Prostate gland (tissue), 2 donors: ENCODE measurements around the gene MYH7B. TPM values are rescaled to one million over a fixed set of nuclear protein-coding genes. Genes with fewer than 3 reads are reported as not detected.

ENCODE experiments used
- DNase-seq: peaks from one replicate; pipeline ENCODE4 v3.0.0-alpha.2; 2019; ENCODE audit warnings: low spot score
- H3K27ac ChIP-seq, 2 donors: fragments of 200-600 bp; sonication (generic); 2 replicates each; pipeline ENCODE4 v1.5.1; 2017 to 2019
- H3K27me3 ChIP-seq: fragments of 200-600 bp; sonication (generic); replicated peaks from 2 replicates; pipeline ENCODE4 v1.5.1; 2019; ENCODE audit not compliant: insufficient read depth
- H3K36me3 ChIP-seq, 2 donors: fragments of 200-600 bp; sonication (generic); 1 replicate in 1 of 2; 2 replicates in 1 of 2; pipeline versions ENCODE4 v1.5.1 to v1.8.1; 2017 to 2019
- H3K4me1 ChIP-seq: fragments of 200-600 bp; sonication (generic); replicated peaks from 2 replicates; pipeline ENCODE4 v1.5.1; 2019
- H3K4me3 ChIP-seq, 2 donors: fragments of 200-600 bp; sonication (generic); 2 replicates each; pipeline ENCODE4 v1.5.1; 2017 to 2019
- H3K9me3 ChIP-seq: fragments of 200-600 bp; sonication (generic); 2 replicates; pipeline ENCODE4 v1.5.1; 2017
- POLR2A ChIP-seq: fragments of 450-650 bp; IDR thresholded peaks from one replicate; pipeline ENCODE4 v1.6.1; 2016; ENCODE audit warnings: antibody characterized with exemption, mild to moderate bottlenecking
- POLR2AphosphoS5 ChIP-seq: sonication (generic); formaldehyde crosslinking; IDR thresholded peaks from one replicate; pipeline ENCODE4 v1.6.1; 2017; ENCODE audit warnings: antibody characterized with exemption
- WGBS: methylation state at CpG from one replicate; pipeline ENCODE4 v1.1.5; 2018; 5-methylcytosine and 5-hydroxymethylcytosine counted together
- intact Hi-C: fragments of 100-400 bp; cut with DNase I; formaldehyde crosslinking; loops from one replicate; pipeline ENCODE4 v1.14.2; 2022
- total RNA-seq, 2 donors: library from RNA; depleted of rRNA; stranded (reverse); fragments of >200 nt; gene quantifications; one replicate each; pipeline ENCODE4 v1.1.0, GENCODE V29; 2016
- TF ChIP-seq, protein P1 (sequence below), 4 experiments: fragments of 200-600 bp in 2 of 4; fragments of 450-650 bp in 2 of 4; sonication (generic) in 2 of 4; IDR thresholded peaks; 1 replicate in 3 of 4; 2 replicates in 1 of 4; pipeline ENCODE4 v1.5.1; 2016 to 2019; ENCODE audit warnings: antibody characterized with exemption in 4 of 4, mild to moderate bottlenecking in 2 of 4, moderate library complexity in 2 of 4

MYH7B gene
- total RNA-seq, 2 donors from 2014 or later: 0.27 to 11.5 TPM

DNA sequence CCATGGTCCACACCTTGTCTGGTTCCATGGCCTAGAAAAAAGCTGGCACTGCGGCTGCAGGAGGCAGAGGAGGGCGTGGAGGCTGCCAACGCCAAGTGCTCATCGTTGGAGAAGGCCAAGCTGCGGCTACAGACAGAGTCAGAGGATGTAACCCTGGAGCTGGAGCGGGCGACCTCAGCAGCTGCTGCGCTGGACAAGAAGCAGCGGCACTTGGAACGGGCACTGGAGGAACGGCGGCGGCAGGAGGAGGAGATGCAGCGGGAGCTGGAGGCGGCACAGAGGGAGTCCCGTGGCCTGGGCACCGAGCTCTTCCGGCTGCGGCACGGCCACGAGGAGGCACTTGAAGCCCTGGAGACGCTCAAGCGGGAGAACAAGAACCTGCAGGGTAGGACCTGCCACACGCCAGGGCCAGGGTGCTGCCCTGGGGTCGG, 43.4 kb downstream of the MYH7B start:
- no peak overlapping the region for H3K27ac ChIP-seq
- intact Hi-C loops: no loop called here
- H3K27me3 ChIP-seq: no peaks in the 10 kb centered on the region
- TF ChIP-seq, protein P1, sequence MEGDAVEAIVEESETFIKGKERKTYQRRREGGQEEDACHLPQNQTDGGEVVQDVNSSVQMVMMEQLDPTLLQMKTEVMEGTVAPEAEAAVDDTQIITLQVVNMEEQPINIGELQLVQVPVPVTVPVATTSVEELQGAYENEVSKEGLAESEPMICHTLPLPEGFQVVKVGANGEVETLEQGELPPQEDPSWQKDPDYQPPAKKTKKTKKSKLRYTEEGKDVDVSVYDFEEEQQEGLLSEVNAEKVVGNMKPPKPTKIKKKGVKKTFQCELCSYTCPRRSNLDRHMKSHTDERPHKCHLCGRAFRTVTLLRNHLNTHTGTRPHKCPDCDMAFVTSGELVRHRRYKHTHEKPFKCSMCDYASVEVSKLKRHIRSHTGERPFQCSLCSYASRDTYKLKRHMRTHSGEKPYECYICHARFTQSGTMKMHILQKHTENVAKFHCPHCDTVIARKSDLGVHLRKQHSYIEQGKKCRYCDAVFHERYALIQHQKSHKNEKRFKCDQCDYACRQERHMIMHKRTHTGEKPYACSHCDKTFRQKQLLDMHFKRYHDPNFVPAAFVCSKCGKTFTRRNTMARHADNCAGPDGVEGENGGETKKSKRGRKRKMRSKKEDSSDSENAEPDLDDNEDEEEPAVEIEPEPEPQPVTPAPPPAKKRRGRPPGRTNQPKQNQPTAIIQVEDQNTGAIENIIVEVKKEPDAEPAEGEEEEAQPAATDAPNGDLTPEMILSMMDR (IDR thresholded peaks at IDR 0.05): no peak
- no peak for TF ChIP-seq POLR2AphosphoS5
- TF ChIP-seq POLR2A: no peak
- H3K9me3 ChIP-seq: no peaks in the 10 kb centered on the region
- peaks cover 7% of the 10 kb centered on the region for H3K4me1 ChIP-seq
- DNase-seq: no peak
- H3K36me3 ChIP-seq: peaks cover 2 to 49% of the 10 kb centered on the region in 2 donors
- WGBS: 87% methylated on average over 25 of the region's 25 CpGs
- H3K4me3 ChIP-seq: no peak overlapping the region

DNA sequence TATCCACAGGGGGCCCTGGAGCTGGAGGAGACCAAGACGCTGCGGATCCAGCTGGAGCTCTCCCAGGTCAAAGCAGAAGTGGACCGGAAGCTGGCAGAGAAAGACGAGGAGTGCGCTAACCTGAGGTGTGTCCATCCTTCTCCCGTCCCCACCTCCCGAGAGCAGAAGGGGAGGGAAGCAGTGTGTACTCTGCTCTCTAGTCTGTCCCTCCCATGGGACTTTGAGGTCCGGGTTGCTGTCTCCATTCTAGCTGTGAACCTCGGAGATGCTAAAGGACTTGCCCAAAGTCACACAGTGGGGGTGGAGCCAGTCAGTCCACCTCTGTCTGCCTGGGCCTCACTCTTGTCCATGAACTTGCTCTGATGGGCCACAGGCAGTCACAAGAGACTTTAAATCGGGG, 44.1 kb downstream of the MYH7B start:
- Histone ChIP-seq H3K9me3 (no peaks in the 10 kb centered on the region), H3K27ac (no peak overlapping the region), H3K4me1 (peaks cover 7% of the 10 kb centered on the region), H3K36me3 (peaks cover 8 to 55% of the 10 kb centered on the region in 2 donors), H3K4me3 (no peak overlapping the region), H3K27me3 (no peaks in the 10 kb centered on the region)
- DNase-seq: no peak
- TF ChIP-seq POLR2A (no peak), POLR2AphosphoS5 (no peak)
- intact Hi-C loops: no loop called here
- 80% methylated on average over 10 of the region's 10 CpGs for WGBS

DNA sequence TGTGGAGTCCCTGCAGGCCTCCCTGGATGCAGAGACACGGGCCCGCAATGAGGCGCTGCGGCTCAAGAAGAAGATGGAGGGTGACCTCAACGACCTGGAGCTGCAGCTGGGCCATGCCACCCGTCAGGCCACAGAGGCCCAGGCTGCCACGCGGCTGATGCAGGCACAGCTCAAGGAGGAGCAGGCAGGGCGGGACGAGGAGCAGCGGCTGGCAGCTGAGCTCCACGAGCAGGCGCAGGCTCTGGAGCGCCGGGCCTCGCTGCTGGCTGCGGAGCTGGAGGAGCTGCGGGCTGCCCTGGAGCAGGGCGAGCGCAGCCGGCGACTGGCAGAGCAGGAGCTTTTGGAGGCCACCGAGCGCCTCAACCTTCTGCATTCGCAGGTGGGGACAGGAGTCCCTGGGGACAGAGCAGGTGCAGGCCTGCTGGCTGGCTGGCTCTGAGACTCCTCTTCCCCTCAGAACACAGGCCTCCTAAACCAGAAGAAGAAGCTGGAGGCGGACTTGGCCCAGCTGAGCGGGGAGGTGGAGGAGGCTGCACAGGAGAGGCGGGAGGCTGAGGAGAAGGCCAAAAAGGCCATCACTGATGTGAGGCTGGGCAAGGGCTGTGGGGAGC, 44.7 kb downstream of the MYH7B start:
- Histone ChIP-seq H3K9me3 (no peaks in the 10 kb centered on the region), H3K36me3 (peaks cover 8 to 55% of the 10 kb centered on the region in 2 donors), H3K4me3 (no peak overlapping the region), H3K27me3 (no peaks in the 10 kb centered on the region), H3K4me1 (peaks cover 7% of the 10 kb centered on the region), H3K27ac (no peak overlapping the region)
- TF ChIP-seq, protein P1 (IDR thresholded peaks at IDR 0.05): no peak
- TF ChIP-seq POLR2A (no peak), POLR2AphosphoS5 (no peak)
- 90% methylated on average over 28 of the region's 28 CpGs for WGBS
- intact Hi-C loops: no loop called here
- DNase-seq: no peak

DNA sequence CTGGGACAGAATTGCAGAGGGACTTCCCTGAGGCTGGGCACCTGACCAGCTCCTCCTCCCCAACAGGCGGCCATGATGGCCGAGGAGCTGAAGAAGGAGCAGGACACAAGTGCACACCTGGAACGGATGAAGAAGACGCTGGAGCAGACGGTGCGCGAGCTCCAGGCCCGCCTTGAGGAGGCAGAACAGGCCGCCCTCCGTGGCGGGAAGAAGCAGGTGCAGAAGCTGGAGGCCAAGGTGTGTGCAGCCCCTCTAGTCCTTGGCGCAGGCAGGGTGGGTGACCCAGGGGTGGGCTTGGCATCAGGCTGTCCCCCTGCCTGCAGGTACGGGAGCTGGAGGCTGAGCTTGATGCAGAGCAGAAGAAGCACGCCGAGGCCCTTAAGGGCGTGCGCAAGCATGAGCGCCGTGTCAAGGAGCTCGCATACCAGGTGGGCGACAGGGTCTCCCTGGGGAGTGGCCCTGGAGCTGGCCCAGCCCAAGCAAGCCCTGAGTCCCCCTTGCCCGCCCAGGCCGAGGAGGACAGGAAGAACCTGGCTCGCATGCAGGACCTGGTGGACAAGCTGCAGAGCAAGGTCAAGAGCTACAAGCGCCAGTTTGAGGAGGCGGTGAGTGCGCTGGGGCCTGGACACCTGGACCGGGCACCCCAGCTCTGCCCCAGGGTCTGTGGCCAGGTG, 45.4 kb downstream of the MYH7B start:
- TF ChIP-seq, protein P1 (IDR thresholded peaks at IDR 0.05): no peak
- TF ChIP-seq POLR2AphosphoS5 (no peak), POLR2A (no peak)
- H3K4me3 ChIP-seq: no peak overlapping the region
- H3K9me3 ChIP-seq: no peaks in the 10 kb centered on the region
- intact Hi-C loops: no loop called here
- DNase-seq: no peak
- peaks cover 8 to 54% of the 10 kb centered on the region in 2 donors for H3K36me3 ChIP-seq
- 92% methylated on average over 28 of the region's 28 CpGs for WGBS
- H3K27me3 ChIP-seq: no peaks in the 10 kb centered on the region
- H3K27ac ChIP-seq: no peak overlapping the region
- peaks cover 7% of the 10 kb centered on the region for H3K4me1 ChIP-seq

DNA sequence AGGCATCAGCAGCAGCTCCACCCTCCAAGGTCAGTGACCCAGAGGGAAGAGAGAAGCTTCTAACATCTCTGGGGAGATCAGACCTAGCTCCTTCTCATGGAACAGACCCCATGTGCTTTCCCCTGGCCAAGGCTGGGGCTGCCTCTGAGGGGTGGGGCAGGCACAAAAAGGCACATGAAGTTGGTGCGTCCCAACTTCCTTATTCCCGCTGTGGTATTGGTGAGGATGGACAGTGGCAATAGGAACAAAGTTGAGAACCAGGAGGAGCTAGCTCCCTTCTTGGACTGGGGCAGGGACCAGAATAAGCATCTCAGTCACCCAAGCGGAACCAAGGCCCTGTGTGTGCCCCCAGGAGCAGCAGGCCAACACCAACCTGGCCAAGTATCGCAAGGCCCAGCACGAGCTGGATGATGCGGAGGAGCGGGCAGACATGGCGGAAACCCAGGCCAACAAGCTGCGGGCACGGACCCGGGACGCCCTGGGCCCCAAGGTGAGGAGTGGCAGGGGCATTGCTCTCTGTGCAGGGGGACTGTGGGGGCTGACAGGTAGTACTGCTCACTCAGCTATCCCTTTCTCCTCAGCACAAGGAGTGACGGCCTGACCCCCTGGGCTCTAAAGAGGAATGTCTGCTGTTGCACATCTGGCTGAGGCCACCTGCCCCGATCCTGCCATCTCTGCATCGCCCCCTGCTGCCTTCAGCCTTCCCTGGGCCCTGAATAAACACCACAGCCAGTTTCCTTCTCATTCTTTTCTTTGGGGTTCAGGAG, 46.1 kb downstream of the MYH7B start:
- peaks cover 12 to 57% of the 10 kb centered on the region in 2 donors for H3K36me3 ChIP-seq
- H3K4me3 ChIP-seq: no peak overlapping the region
- H3K4me1 ChIP-seq: peaks cover 7% of the 10 kb centered on the region
- TF ChIP-seq, protein P1 (IDR thresholded peaks at IDR 0.05): no peak
- TF ChIP-seq POLR2AphosphoS5 (no peak), POLR2A (no peak)
- intact Hi-C loops: no loop called here
- DNase-seq: no peak
- WGBS: 90% methylated on average over 15 of the region's 15 CpGs
- no peak overlapping the region for H3K27ac ChIP-seq
- H3K9me3 ChIP-seq: no peaks in the 10 kb centered on the region
- H3K27me3 ChIP-seq: no peaks in the 10 kb centered on the region
